AG10803 (cell line): ENCODE results near the gene APOA5.

Experiments
- DNase-seq: peaks from one replicate; pipeline ENCODE4 v3.0.0; 2010; ENCODE audit warnings: low read depth
- H3K4me3 ChIP-seq: 2 replicates; pipeline ENCODE4 v1.5.1; 2011; ENCODE audit warnings: mild to moderate bottlenecking, low read length, control low read depth
- TF ChIP-seq, protein P1 (sequence below): conservative IDR thresholded peaks from 2 replicates; pipeline ENCODE4 v1.5.1; 2011; ENCODE audit warnings: mild to moderate bottlenecking, low read length, control low read depth, inconsistent platforms

Gene APOA5

GRCh38 chr11:116819049-116819448 lies 27.4 kb upstream of the APOA5 start:
- no peak for DNase-seq
- TF ChIP-seq, protein P1, sequence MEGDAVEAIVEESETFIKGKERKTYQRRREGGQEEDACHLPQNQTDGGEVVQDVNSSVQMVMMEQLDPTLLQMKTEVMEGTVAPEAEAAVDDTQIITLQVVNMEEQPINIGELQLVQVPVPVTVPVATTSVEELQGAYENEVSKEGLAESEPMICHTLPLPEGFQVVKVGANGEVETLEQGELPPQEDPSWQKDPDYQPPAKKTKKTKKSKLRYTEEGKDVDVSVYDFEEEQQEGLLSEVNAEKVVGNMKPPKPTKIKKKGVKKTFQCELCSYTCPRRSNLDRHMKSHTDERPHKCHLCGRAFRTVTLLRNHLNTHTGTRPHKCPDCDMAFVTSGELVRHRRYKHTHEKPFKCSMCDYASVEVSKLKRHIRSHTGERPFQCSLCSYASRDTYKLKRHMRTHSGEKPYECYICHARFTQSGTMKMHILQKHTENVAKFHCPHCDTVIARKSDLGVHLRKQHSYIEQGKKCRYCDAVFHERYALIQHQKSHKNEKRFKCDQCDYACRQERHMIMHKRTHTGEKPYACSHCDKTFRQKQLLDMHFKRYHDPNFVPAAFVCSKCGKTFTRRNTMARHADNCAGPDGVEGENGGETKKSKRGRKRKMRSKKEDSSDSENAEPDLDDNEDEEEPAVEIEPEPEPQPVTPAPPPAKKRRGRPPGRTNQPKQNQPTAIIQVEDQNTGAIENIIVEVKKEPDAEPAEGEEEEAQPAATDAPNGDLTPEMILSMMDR: no peak
- H3K4me3 ChIP-seq: no peak overlapping the region

DNA sequence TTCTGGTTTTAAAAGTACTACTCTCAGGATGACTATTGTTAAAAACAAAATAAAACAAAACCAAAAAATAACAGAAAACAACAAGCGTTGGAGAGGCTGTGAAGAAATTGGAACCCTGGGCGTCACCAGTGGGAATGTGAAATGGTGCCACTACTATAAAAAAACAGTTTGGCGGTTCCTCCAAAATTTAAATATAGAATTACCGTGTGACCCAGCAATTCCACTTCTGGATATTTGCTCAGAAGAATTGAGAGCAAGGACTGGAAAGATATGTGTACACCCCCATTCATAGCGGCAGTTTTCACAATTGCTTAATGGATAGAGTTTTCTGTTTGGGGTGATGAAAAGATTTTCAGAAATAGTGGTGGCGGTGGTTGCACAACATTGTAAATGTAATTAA lies 22.8 kb upstream of the APOA5 start:
- TF ChIP-seq, protein P1: no peak
- H3K4me3 ChIP-seq: no peak overlapping the region
- no peak for DNase-seq

GRCh38 chr11:116813781-116814471 lies 22.2 kb upstream of the APOA5 start:
- TF ChIP-seq, protein P1: no peak
- H3K4me3 ChIP-seq: no peak overlapping the region
- DNase-seq: no peak

DNA sequence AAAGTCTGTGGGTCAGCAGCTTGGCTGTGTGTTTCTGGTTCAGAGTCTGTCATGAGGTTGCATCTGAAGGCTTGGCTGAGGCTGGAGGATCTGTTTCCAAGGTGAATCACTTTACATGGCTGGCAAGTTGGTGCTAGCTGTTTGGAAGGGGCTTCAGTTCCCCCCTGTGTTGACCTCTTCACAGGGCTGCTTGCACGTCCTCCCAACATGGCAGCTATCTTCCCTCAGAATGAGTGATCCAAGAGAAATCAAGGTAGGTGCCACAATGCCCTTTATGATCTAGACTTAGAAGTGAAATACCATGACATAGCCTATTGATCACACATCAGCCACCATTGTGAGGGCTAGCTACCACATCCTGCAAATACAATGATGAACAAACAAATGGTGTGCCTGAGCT lies 21.5 kb upstream of the APOA5 start:
- TF ChIP-seq, protein P1: no peak
- DNase-seq: no peak
- H3K4me3 ChIP-seq: no peak overlapping the region

- DNase-seq: no peak
- no peak overlapping the region for H3K4me3 ChIP-seq
- TF ChIP-seq, protein P1: no peak
These were observed 20.4 kb upstream of the APOA5 start for GRCh38 chr11:116812109-116812508.

- TF ChIP-seq, protein P1: no peak
- H3K4me3 ChIP-seq: no peak overlapping the region
- DNase-seq: no peak
These were observed 19.5 kb upstream of the APOA5 start for GRCh38 chr11:116811194-116811593.
